Measurements from ENCODE around the gene AK9. TPM values are rescaled to one million over a fixed set of nuclear protein-coding genes. Genes with fewer than 3 reads are reported as not detected.

AK9 gene
- total RNA-seq, 1 experiment from 2014 or later: 3.5 TPM

DNA sequence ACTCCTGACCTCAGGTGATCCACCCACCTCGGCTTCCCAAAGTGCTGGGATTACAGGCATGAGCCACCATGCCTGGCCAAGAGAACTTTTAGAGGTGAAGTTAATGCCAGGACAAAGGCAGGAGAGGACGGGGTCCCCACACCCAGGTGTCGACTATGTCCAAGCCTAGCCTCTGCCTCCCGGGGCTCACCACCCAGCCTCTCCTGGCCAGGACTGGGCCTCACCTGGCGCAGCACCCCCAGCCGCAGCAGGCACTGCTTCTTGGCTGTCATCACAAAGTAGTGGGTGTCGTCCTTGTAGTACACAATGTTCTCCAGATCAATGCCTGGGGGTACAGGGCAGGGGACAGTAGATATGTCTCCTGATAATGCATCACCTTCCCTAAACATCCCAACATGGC lies 239.6 kb downstream of the AK9 start:
- no peaks in the 10 kb centered on the region for H3K79me2 ChIP-seq (ENCODE audit: insufficient read depth, low read length)
- H3K27ac ChIP-seq (ENCODE audit: low read depth, low read length): no peak overlapping the region
- H4K20me1 ChIP-seq (ENCODE audit: insufficient read depth): no peaks in the 10 kb centered on the region
- peaks cover 0 to 5% of the 10 kb centered on the region in 2 experiments; a peak in 1 of 4 replicates for H3K36me3 ChIP-seq (ENCODE audit: control insufficient read depth in 1 of 2, insufficient read depth in 2 of 2, low read length in 2 of 2)
- POLR2A ChIA-PET: no interaction called here
- no peak overlapping the region for H3K9ac ChIP-seq (ENCODE audit: low read length)
- no peak overlapping the region for H2AFZ ChIP-seq (ENCODE audit: low read depth, low read length, poor library complexity, severe bottlenecking)
- no peaks in the 10 kb centered on the region for H3K27me3 ChIP-seq (ENCODE audit: insufficient read depth, low read length)
- DNase-seq (ENCODE audit: low read depth, low spot score): no peak
- no peak overlapping the region for H3K4me3 ChIP-seq (replicated peaks in 1 of 2; ENCODE audit: low read depth in 1 of 2, low read length in 2 of 2)
- RAD21 ChIA-PET (ENCODE audit: low non-redundant PET in 1 of 2, low total read pairs in 2 of 2, uncharacterized antibody in 2 of 2, unreplicated experiment in 2 of 2): no interaction called here
- TF ChIP-seq SP1 (IDR thresholded peaks at IDR 0.05; ENCODE audit: low read depth): no peak
- TF ChIP-seq, protein P1, sequence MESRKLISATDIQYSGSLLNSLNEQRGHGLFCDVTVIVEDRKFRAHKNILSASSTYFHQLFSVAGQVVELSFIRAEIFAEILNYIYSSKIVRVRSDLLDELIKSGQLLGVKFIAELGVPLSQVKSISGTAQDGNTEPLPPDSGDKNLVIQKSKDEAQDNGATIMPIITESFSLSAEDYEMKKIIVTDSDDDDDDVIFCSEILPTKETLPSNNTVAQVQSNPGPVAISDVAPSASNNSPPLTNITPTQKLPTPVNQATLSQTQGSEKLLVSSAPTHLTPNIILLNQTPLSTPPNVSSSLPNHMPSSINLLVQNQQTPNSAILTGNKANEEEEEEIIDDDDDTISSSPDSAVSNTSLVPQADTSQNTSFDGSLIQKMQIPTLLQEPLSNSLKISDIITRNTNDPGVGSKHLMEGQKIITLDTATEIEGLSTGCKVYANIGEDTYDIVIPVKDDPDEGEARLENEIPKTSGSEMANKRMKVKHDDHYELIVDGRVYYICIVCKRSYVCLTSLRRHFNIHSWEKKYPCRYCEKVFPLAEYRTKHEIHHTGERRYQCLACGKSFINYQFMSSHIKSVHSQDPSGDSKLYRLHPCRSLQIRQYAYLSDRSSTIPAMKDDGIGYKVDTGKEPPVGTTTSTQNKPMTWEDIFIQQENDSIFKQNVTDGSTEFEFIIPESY (IDR thresholded peaks at IDR 0.05; ENCODE audit: extremely low read depth, insufficient replicate concordance, low read length): no peak
- intact Hi-C loops (cut with micrococcal nuclease): no loop called here
- H3K4me1 ChIP-seq (ENCODE audit: control insufficient read depth in 1 of 2, insufficient read depth in 2 of 2, low read length in 2 of 2): peaks cover 4 to 18% of the 10 kb centered on the region in 2 experiments; a peak in 3 of 4 replicates
- no peak overlapping the region for H3K4me2 ChIP-seq (ENCODE audit: low read length)
- BruUV-seq (replicated peaks): no TSS peak
- no peak for ATAC-seq
- H3K9me2 ChIP-seq (ENCODE audit: insufficient read depth): no peaks in the 10 kb centered on the region
- no peaks in the 10 kb centered on the region for H3K9me3 ChIP-seq (ENCODE audit: control insufficient read depth in 1 of 2, insufficient read depth in 1 of 2, low read depth in 1 of 2, low read length in 2 of 2)
- CTCF ChIA-PET: no interaction called here

DNA sequence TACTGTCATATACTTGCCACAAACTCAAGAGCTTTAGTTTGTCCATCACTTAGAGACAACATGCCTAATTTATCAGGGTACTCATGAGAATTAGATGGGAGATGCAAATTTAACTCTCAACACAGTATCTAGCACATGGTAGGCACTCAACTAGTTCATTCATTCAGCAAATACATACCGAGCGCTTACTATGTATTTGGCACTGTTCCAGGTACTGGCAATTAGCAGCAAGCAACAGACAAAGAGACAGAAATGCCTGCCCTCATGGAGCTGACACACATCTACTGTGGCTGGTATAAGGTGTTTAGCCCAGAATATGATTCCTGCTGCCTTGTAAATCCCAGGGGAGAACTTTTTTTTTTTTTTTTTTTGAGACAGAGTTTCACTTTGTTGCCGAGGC lies 240.2 kb downstream of the AK9 start:
- Histone ChIP-seq H3K27me3 (ENCODE audit: insufficient read depth, low read length) (no peaks in the 10 kb centered on the region), H3K27ac (ENCODE audit: low read depth, low read length) (no peak overlapping the region), H3K9me2 (ENCODE audit: insufficient read depth) (no peaks in the 10 kb centered on the region), H3K9me3 (ENCODE audit: control insufficient read depth in 1 of 2, insufficient read depth in 1 of 2, low read depth in 1 of 2, low read length in 2 of 2) (no peaks in the 10 kb centered on the region), H3K79me2 (ENCODE audit: insufficient read depth, low read length) (no peaks in the 10 kb centered on the region), H2AFZ (ENCODE audit: low read depth, low read length, poor library complexity, severe bottlenecking) (no peak overlapping the region), H3K9ac (ENCODE audit: low read length) (no peak overlapping the region), H3K4me3 (replicated peaks in 1 of 2; ENCODE audit: low read depth in 1 of 2, low read length in 2 of 2) (no peak overlapping the region), H3K4me2 (ENCODE audit: low read length) (no peak overlapping the region), H3K36me3 (ENCODE audit: control insufficient read depth in 1 of 2, insufficient read depth in 2 of 2, low read length in 2 of 2) (peaks cover 0 to 5% of the 10 kb centered on the region in 2 experiments; a peak in 1 of 4 replicates), H3K4me1 (ENCODE audit: control insufficient read depth in 1 of 2, insufficient read depth in 2 of 2, low read length in 2 of 2) (peaks cover 4 to 13% of the 10 kb centered on the region in 2 experiments; a peak in 2 of 4 replicates), H4K20me1 (ENCODE audit: insufficient read depth) (no peaks in the 10 kb centered on the region)
- DNase-seq (ENCODE audit: low read depth, low spot score) (no peak), ATAC-seq (no peak)
- no TSS peak for BruUV-seq (replicated peaks)
- ChIA-PET CTCF (no interaction called here), RAD21 (ENCODE audit: low non-redundant PET in 1 of 2, low total read pairs in 2 of 2, uncharacterized antibody in 2 of 2, unreplicated experiment in 2 of 2) (no interaction called here), POLR2A (no interaction called here)
- TF ChIP-seq, protein P2, sequence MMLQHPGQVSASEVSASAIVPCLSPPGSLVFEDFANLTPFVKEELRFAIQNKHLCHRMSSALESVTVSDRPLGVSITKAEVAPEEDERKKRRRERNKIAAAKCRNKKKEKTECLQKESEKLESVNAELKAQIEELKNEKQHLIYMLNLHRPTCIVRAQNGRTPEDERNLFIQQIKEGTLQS (IDR thresholded peaks at IDR 0.05): no peak
- TF ChIP-seq JUND (IDR thresholded peaks at IDR 0.05): no peak
- intact Hi-C loops (cut with micrococcal nuclease): no loop called here
